GM03348 (cell line): ENCODE measurements around the gene AIFM1.
"Not testable (repeated sequence)": the region's sequence is repeated elsewhere in the genome, so short reads cannot be mapped to it uniquely, and the experiment has no call there.

Source experiments
- DNase-seq: peaks from one replicate; pipeline ENCODE4 v3.0.0; 2012; ENCODE audit warnings: low spot score

AIFM1 gene

DNA sequence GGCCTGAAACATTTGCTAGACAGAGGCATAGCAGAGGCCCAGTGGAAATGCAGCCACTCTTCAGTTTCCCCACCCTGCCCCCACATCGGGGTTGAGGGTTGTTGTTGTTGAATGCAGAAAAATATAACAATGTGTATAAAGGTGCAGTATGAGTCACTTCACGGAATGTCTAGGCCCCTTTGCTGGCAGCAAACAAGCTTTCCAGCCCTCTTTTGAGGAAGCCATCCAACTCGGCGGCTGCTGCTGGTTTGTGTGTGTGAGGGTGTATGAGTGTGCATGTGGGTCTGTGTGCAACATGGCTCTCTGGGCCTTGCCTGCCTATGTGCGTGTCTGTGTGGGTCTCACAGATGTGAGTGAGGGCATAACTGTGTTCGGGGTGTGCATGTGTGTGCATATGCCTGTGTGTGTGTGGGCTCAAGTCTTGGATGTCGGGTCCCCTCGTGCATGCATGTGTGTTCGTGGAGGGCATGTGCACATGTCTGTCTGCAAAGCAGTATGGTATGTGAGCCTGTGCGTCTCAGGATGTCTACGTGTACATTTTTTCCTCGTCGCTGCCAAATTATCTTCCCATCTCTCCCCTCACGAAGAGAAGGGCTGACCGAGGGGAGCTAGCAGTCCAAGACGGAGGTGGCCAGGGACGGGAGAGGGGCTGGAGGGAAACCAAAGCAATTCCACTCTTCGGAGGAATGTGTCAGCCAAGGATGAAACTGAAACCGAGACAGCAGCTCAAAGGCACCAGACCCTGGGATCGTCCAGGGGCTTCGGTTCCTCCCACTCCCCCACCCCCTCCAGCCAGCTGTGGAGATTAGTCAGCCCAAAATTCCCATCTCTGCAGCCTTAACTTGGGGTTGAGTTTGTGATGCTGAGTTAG is 47.0 kb downstream of the AIFM1 start:
- peak; percentile 50 for DNase-seq

DNA sequence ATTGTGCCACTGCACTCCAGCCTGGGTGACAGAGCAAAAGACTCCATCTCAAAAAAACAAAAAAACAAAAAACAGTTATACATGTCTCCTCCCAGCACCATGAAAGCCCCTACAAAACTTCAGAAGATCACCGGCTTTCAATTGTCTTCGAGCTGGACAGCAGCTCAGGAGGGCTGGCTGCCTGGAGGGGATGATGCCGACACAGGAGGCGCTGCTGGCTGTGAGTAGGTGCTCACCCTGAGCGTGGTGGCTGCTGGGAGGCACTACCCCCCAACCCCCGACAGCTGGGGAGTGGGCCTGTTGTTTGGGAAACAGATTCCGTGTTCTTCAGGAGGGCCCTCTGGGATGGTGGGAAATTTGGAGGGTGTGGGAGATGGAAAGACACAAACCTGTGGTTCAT is 48.5 kb downstream of the AIFM1 start:
- no peak for DNase-seq

DNA sequence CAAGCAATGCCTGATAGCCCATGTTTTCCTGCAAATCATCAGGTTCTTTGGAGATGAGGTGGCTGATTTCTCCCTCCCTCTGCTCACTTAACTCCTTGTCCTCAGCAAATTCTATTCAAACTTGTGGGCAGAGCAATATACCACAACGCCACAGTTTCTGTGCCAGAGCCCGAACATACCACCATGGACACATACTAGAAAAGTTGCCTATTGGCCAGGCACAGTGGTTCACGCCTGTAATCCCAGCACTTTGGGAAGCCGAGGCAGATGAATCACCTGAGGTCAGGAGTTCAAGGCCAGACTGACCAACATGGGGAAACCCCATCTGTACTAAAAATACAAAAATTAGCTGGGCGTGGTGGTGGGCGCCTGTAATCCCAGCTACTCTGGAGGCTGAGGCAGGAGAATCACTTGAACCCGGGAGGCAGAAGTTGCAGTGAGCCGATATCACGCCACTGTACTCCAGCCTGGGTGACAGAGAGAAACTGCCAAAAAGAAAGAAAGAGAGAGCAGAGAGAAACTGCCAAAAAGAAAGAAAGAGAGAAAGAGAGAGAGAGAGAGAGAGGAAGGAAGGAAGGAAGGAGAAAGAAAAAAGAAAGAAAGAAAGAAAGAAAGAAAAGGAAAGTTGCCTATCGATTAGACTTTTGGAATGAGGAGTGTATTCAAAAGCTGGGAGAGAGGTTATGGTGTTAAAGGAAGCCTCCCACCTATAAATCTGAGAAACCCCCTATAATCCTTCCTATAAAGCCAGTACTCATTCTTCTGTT is 50.3 kb downstream of the AIFM1 start:
- not testable (repeated sequence) for DNase-seq

DNA sequence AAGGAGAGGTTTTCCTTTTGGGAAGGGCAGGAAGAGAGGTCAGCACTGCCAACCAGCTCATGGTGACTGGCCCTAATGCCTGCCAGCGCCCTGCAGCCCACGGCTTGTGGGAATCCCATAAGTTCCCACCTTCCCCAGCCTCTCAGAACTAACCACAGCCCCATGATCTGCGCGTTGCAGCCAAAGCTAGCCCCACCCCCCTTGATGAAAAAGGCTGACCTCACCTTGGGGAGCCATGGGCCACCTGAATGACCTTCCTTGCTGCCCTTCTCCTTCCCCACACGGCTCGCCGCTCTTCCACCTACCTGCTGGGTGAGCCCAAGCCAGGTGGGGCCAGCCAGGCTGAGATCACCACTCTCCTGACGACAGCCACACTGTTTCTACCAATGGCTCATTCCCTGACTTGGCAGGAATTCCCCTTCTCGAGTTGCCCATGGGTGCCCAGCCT is 51.5 kb downstream of the AIFM1 start:
- no peak for DNase-seq

DNA sequence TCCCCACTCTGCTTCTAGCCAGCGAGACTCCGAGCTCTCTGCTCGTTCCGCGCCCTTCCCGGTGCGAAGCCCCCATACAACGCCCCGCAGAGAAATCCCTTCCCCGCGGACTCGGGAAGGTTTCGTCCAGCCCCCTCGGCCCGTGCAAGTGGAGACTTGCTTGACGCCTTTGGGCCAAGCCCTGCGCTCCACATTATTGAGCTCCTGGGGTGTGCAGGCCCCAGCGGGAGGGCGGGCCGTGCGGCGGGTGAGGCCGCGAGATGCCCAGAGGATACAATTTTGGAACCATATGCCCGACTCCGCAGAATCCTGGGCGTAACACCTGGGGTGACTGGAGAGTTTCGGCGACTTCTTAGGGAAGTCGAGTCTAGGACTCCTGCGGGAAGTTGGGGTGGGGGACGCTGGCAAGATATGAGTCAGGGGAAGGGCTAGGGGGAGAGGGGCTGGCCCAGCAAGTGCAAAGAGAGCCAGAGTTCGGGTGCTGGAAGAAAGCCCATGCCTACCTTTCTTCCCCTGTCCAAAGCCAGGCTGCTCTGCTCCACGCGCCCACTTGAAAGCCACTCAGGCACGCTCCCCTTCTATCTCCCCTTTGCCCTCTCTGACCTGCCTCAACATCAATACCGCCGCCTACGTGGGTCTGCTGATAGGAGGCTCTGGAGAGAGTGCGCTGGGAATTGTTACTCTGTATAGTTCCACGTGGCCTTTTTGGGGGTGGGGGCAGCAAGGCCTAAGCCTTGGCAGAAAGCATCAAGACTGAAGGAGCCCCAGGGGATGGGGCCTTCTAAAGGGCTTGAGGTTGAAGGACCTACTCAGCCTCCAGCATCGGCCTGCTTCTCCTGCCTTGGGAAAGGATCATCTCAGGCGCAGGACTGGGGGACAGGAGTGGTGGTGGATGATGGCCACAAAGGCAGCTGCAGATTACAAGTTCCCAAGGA is 54.2 kb downstream of the AIFM1 start:
- DNase-seq = peak; percentile 39

DNA sequence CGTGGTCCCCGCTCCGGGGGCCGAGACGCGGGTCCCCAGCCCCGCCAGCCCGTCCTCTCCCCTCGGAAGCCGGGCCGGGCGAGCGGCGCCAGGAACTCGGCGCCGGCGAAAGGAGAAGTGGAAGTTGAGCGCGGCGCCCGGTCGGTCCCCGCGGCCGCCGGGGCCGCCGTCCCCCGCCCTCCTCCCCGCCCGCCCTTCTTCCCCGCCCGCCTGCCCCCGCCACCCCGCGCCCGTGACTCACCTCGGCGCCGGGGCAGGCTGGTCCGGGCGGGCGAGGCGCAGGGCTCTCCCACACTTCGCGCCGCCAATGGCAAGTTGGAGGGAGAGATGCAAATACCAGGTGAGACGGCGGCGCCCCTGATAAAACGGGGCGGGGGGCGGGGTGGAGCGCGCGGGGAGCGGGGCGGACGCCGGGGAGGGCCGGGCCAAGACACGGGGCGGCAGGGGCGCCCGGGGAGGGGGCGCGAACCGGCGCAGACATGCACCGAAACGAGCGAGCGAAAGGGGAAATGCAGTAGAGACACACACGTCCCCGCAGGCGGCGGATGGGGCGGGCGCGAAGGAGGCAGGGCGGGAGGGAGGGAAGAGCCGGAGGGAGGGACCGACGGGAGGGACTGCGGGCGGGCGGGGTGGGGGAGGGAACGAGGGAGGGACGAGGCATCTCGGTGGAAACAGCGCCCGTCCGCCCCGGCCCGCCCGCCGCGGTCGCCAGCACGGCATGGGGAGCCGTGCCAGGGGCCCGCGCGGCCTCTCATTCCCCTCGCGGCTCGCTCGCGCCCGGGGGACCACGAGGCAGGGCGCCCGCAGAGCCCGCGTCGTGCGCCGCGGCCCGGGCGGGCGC is 55.0 kb downstream of the AIFM1 start, which contains the start of gene ELF4:
TSS of gene ELF4 (minus strand) at position 119 of the 841 bp plus-strand sequence. CDS start 29,167 bp downstream, outside the sequence.
- DNase-seq = peak; percentile 84

DNA sequence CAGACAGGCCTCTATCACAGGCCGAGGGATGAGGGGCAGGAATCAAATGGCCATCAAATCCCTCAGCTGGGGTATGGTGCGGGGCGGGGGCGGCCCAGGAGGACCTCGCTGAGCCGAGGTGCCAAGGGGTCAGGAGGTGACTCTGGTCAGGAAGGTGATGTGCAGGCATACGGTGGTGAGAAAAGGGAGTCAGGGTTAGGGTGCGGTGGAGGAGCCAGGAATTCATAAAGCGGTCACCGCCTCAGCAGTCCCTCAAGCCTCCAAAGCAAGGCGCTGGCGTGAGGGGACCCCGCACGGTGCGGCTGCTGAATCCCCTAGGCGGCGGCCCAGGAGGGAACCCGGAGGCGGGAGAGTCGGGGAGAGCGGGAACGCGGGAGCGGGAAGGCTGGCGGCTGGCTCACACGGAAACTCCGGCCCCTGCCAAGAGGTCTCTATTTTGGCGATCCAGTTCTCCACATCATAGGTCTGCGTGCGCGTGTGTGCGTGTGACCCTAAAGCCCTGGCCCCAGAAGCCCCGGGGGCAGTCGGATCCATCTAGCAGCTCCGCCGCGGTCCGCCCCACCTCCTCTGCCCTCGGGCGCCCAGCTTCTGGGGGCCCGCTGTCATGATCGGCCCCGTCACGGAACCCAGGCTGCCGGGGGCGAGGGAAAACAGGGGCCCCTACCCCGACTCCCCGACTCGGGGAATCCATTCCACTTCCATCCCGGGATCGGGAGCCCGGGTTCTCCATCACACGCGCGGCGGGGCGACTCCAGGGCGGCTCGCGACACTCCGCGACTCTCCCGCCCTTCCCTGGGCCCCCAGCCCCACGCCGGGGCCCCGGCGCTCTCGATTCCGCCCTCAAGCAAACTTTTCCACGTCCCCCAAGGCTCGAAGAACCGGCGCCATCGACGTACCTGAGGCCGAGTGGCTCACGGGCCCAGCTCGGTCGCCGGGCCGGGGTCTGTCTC is 55.9 kb downstream of the AIFM1 start:
- peak; percentile 28 for DNase-seq

DNA sequence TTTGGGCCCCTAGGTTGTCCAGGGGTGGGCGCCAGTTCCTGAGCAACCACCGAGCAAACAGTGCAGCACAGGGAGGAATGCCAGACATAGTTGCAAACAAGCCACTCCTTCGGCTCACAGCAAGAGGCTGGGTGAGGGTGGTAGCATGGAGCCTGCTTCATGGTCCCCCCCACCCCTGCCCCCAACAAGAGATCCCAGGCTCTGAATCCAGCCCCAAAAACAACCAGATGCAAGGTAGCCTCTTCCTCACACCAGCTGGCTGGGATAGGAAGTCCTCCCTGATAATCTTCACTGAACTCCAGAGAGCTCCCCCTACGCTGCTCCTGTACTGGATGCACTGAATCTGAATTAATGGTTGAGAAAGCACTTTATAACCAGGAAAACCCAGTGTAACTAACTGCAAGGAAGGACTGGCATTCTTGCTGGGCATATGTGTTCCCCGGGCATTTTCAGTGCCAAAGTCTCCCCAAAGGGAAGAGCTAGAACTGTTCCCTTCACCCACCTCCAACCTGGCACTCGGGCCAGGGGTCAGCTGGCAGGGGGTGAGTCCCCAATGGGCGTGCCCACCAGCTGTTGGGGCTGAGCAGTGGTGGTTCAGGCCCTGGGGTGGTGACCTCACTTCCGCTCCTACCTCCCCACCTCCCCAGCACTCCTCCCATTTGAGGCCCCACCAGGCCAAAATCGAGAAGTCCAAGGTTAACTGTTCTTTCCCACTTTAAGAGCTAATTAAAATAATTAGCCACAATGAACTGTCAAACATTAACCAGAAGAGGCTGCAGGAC is 56.8 kb downstream of the AIFM1 start:
- DNase-seq = peak; percentile 65

DNA sequence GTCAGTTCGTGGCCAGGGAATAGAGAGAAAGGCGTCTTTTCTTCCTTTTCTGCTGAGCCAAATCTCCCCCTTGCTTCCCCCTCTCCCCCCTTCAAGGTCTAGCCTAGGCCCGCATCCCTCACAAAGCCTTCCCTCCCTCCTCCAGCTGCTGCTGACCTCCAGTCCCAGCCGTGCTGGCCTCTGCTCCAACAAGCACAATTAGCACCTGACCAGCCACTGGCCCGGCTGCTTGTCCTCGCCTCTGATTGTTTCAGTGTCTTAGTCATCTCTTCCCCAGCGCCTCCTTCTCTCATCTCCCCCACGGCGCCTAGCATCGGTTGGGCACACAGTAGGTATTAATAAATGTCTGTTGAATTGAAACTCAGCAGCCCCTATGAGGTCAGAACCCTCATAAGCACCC is 59.6 kb downstream of the AIFM1 start:
- DNase-seq = no peak

DNA sequence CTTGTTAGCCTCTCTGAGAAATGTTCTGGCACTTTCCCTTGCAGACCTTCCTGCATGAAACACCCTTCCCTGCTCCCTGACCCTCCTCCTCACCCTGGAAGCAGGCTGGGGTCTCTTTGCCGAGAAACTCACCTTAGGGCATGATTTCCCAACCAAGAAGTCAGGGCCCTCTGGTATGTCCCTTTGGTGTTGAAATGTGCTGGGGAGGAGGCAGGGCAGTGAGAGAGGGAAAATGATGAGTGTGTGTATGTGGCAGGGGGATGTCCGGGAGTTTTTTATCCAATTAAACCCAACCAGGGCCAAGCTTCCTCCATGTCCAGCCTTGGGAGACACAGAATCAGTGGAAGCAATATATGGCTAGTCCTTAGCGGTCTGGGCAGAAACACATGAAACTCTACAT is 60.4 kb downstream of the AIFM1 start:
- DNase-seq = no peak

DNA sequence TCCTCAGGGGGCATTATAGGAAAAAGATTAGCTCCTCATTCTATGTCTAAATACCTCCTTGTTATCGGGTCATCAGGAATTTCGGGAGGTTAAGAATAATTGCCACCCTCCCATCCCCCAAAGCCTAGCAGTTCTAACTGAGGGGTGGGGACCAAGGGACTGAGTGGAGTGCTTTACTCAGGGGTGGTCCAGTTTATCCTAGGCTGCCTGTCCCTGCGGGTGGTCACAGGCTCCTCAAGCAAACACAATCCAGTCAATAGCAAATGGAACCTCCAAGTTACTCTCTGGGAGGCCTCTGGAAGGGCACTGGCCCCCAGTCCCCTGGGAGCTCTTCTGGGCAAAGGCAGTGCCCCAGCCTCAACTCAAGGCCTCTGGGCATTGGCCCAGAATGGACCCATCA is 62.0 kb downstream of the AIFM1 start:
- DNase-seq = no peak

DNA sequence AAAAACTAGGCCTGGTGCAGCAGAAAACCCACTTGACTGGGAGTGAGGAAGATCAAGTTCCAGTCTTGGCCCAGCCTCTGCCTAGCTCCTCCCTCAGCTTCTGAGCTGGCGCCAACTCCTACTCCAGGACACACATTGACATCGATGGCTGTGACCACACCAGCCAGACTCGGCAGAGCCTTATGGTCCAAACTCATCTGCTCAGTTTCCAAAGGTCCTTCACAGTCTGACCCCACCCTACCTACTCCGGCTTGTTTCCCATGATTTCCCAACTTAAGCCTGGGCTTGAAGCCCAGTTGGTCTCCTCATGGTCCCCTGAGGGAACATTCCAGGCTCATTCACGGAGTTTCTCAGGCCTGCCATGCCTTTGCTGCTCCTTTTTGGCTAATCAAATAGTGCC is 65.5 kb downstream of the AIFM1 start:
- peak; percentile 73 for DNase-seq

DNA sequence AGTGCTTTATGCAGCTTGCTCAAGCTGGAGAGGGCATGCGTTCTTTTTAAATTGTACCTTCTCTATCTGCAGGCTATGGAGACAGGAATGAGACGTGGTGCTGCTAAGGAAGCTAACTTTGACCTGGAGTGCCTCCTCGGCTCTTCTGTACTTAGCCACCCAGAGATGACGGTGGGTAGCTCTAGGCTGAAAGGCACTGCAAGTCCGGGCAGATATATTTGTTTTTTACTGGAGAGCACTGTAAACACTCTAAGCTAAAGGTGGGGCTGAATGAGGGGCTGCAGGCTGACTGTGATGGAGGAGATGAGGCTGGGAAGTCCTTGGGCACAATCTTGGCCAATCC is 67.5 kb downstream of the AIFM1 start:
- DNase-seq = no peak

DNA sequence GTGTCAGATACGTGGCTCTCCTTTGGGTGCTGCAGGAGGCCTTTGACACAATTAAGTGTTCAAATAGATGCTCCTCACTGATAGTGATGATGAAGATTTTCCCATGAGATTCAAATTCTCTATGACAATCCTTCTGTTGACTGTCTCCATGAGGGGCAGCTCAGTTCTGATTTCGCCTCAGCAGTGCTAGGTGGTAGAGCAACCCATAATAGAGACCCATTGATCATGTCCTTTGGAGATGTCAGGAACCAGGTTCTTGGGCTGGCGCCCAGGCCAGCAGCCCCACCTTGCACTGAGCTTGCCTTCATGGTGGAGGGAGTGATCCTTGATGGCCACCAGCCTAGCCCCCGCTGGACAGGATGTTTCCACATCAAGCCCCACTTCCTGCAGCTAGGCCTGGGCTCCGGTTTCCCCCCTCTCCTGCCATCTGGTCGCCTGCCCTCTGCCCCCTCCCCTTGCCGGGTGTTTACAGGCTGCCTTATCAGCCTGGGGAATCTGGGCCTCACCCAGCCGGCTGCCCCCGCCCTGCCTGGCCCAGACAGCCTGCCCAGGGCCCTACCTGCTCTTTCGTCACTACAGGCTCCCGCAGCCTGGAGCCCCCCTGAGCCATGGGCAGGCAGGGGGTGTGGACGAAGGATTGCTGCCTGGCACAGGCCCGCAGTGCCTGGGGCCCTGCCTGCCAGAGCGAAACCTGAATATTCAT is 68.0 kb downstream of the AIFM1 start:
- DNase-seq = no peak

DNA sequence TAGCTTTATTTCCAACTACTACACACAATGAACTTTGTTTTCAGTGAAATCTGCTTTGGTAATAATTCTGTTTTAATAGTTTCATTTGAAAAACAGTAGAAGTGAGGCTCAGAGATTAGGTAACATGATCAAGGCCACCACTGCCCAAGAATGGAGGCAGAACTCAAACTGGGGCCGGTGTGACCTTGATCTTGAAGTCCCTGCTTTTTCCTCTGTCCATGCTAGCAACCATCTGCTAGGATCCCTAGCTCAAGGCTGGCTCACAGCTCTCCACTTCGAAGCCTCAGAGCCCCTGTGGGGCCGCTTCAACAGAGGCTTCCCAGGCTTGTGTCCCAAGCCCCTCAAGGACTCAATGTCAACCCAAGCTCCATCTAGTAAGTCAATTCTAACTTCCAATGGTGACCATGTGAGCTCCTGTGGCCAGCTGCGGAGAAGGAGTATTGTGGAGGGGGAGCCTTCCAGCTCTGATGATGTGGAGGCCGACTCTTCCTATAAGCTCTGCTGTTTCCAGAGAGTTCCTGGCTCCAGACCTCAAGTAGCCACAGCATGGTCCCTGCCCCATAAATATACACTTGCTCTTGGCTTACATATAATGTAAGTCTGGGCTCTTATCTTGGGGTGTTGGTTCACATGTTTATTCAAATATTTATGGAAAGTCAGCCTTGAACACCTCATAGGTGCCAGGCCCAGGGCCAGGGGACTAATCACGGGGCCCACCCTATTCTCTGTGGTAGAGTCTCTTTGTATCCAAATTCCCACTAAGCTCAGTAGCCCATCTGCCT is 70.2 kb downstream of the AIFM1 start:
- DNase-seq = no peak

DNA sequence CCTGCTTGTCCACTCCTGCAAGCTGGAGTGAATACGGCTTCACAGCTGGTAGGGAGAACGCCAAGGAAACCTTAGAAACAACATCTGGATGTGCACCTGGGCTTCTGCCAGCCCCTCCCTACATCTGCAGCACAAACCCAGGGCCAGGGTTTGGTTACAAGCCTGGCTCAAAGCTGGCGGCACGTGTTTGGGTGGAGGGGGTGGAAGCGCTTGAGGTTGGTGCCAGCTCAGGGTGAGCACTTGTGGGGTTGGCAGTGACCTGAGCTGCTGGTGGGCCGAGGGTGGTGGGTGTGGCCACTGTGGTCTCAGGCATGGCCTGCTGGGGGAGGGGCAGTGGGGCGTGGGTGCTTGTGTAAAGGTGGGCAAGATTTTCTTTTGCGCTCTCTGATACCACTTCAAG is 70.9 kb downstream of the AIFM1 start:
- DNase-seq = no peak

DNA sequence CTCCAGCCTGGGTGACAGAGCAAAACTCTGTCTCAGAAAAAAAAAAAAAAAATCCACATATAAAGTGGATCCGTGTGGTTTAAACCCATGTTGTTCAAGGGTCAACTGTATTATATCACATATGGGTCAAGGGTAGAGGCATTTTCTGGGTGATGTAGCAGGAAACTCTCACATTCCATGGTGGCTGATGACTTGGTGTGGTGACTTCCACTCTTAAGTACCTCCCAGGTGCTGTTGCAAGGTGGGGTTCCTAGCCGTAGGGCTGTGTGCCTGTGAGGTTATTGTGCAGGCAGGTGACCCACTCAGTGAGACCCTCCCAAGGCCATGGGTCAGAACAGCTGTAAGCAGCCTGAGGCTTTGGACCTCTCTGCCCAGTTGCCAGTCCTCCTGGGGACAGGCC is 72.4 kb downstream of the AIFM1 start:
- no peak for DNase-seq
